ENCODE results near the gene DMD.

DNA sequence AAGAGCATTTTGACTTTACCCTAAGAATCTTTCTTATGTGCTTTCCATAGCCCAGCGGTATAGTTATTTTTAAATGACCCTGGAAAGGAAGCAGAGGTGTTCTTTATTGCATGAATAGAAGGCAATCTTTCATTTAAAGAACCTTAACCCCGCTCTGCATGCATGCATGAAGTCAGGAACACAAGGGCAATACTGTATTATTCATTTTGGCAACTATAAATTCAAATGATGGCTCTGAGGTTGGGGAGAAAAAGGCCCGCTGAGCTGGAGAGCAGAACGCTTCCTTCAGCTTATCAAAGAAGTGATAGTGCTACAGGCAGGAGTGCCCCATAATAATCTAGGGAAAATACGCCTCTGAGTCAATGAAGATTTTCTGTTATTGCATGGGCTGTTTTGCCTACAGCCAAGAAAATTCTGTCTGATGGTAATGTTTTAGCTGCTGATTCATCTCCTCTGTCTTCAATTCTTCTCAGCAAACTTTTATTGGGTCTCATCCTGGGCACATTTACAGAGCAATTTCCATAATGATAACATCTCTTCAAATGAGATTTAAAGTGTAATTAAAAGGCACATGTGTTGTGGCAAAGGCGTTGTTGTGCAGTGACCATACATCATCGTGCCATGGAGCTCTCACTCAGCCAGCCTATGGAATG is 1687.3 kb downstream of the DMD start:
- TF ChIP-seq, protein P1, sequence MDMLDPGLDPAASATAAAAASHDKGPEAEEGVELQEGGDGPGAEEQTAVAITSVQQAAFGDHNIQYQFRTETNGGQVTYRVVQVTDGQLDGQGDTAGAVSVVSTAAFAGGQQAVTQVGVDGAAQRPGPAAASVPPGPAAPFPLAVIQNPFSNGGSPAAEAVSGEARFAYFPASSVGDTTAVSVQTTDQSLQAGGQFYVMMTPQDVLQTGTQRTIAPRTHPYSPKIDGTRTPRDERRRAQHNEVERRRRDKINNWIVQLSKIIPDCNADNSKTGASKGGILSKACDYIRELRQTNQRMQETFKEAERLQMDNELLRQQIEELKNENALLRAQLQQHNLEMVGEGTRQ (IDR thresholded peaks at IDR 0.05), result no peak
- TF ChIP-seq ZNF302 (CRISPR knock-in tag; IDR thresholded peaks at IDR 0.05), result no peak
- TF ChIP-seq BHLHE40 (IDR thresholded peaks at IDR 0.05; ENCODE audit: low read depth, low read length), result no peak
- TF ChIP-seq, protein P2, sequence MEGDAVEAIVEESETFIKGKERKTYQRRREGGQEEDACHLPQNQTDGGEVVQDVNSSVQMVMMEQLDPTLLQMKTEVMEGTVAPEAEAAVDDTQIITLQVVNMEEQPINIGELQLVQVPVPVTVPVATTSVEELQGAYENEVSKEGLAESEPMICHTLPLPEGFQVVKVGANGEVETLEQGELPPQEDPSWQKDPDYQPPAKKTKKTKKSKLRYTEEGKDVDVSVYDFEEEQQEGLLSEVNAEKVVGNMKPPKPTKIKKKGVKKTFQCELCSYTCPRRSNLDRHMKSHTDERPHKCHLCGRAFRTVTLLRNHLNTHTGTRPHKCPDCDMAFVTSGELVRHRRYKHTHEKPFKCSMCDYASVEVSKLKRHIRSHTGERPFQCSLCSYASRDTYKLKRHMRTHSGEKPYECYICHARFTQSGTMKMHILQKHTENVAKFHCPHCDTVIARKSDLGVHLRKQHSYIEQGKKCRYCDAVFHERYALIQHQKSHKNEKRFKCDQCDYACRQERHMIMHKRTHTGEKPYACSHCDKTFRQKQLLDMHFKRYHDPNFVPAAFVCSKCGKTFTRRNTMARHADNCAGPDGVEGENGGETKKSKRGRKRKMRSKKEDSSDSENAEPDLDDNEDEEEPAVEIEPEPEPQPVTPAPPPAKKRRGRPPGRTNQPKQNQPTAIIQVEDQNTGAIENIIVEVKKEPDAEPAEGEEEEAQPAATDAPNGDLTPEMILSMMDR (IDR thresholded peaks at IDR 0.05), result no peak
- TF ChIP-seq POLR2A (IDR thresholded peaks at IDR 0.05; ENCODE audit: low read length), result no peak
- no peak for TF ChIP-seq MAFK (IDR thresholded peaks at IDR 0.05; ENCODE audit: partially characterized antibody)
- no peak for TF ChIP-seq RAD21 (conservative IDR thresholded peaks at IDR 0.05 in 1 of 2, IDR thresholded peaks at IDR 0.05 in 1 of 2)
- no peak for TF ChIP-seq RCOR1 (IDR thresholded peaks at IDR 0.05; ENCODE audit: low read depth, low read length)
- TF ChIP-seq MAZ (IDR thresholded peaks at IDR 0.05; ENCODE audit: borderline replicate concordance, low read depth, low read length), result no peak
- TF ChIP-seq RFX5 (IDR thresholded peaks at IDR 0.05), result no peak

Data from A549 (cell line).